NCI-H510A treated with DMSO at 0.1 percent for 48 hours (cell line): ENCODE results near the gene TMEM53.

ENCODE experiments used
- DNase-seq: peaks from one replicate; lab custom pipeline; 2025; lab: John Stamatoyannopoulos, UW

Gene TMEM53

GRCh38 chr1:44698138-44698537, 23.9 kb upstream of the TMEM53 start:
- DNase-seq: no peak

GRCh38 chr1:44696789-44697345, 22.6 kb upstream of the TMEM53 start:
- no peak for DNase-seq

- DNase-seq: no peak
Measured at GRCh38 chr1:44696101-44696500, 21.8 kb upstream of the TMEM53 start.

GRCh38 chr1:44695671-44696070, 21.4 kb upstream of the TMEM53 start:
- no peak for DNase-seq

- no peak for DNase-seq
Measured at GRCh38 chr1:44694863-44695478, 20.7 kb upstream of the TMEM53 start.

GRCh38 chr1:44693900-44694299, 19.6 kb upstream of the TMEM53 start:
- no peak for DNase-seq

GRCh38 chr1:44693159-44693558, 18.9 kb upstream of the TMEM53 start:
- no peak for DNase-seq

GRCh38 chr1:44689447-44689765, 15.1 kb upstream of the TMEM53 start:
- no peak for DNase-seq

- no peak for DNase-seq
Measured at GRCh38 chr1:44688760-44689446, 14.6 kb upstream of the TMEM53 start.

GRCh38 chr1:44685881-44686280, 11.6 kb upstream of the TMEM53 start:
- DNase-seq: no peak

- DNase-seq: no peak
Measured at GRCh38 chr1:44685218-44685617, 10.9 kb upstream of the TMEM53 start.

- DNase-seq: no peak
Measured at GRCh38 chr1:44684525-44684924, 10.2 kb upstream of the TMEM53 start.

GRCh38 chr1:44682883-44683265, 8.6 kb upstream of the TMEM53 start:
- no peak for DNase-seq

- DNase-seq: peak; percentile 84
Measured at GRCh38 chr1:44681905-44682882, 7.9 kb upstream of the TMEM53 start.

- DNase-seq: no peak
Measured at GRCh38 chr1:44679468-44679867, 5.2 kb upstream of the TMEM53 start.

- DNase-seq: no peak
Measured at GRCh38 chr1:44678626-44679025, 4.3 kb upstream of the TMEM53 start.

- no peak for DNase-seq
Measured at GRCh38 chr1:44678120-44678519, 3.8 kb upstream of the TMEM53 start.

GRCh38 chr1:44677201-44677766, 3.0 kb upstream of the TMEM53 start:
- peak; percentile 43 for DNase-seq

GRCh38 chr1:44676484-44677200, 2.4 kb upstream of the TMEM53 start:
- DNase-seq: no peak

- DNase-seq: no peak
Measured at GRCh38 chr1:44675186-44675585, 905 bp upstream of the TMEM53 start.

GRCh38 chr1:44673675-44674112, 587 bp downstream of the TMEM53 start:
- peak; percentile 72 for DNase-seq
